K562 (cell line): ENCODE data around the gene ATP2A3.

Experiments used
- BACH1 ChIP-seq: fragments of 200-800 bp; sonication (Bioruptor generic); IDR thresholded peaks from 2 replicates; pipeline ENCODE4 v1.6.1; 2016; ENCODE audit warnings: missing genetic modification characterization, missing compliant biosample characterization
- RCOR1 ChIP-seq, 2 experiments: IDR thresholded peaks; 2 replicates each; pipeline ENCODE4 v1.6.1; 2012; ENCODE audit warnings: low read depth in 2 of 2, low read length in 2 of 2, borderline replicate concordance in 1 of 2, improper control_type of control experiment in 1 of 2
- ZBTB7A ChIP-seq: IDR thresholded peaks from 2 replicates; pipeline ENCODE4 v1.6.1; 2011; ENCODE audit warnings: low read depth, mild to moderate bottlenecking, low read length, moderate library complexity, borderline replicate concordance; ENCODE audit not compliant: control insufficient read depth
- ZNF217 ChIP-seq: sonication (generic); formaldehyde crosslinking; IDR thresholded peaks from 2 replicates; pipeline ENCODE4 v1.8.0; 2022; ENCODE audit warnings: mild to moderate bottlenecking, missing genetic modification reagents
- ZZZ3 ChIP-seq: fragments of 450-650 bp; IDR thresholded peaks from 2 replicates; pipeline ENCODE4 v1.6.1; 2016; ENCODE audit warnings: antibody characterized with exemption, mild to moderate bottlenecking, moderate library complexity
- TF ChIP-seq, protein P1 (sequence below): sonication (generic); formaldehyde crosslinking; IDR thresholded peaks from 2 replicates; pipeline ENCODE4 v1.8.1; 2023; ENCODE audit warnings: mild to moderate bottlenecking, missing genetic modification reagents
- TF ChIP-seq, protein P2 (sequence below): sonication (generic); formaldehyde crosslinking; IDR thresholded peaks from 2 replicates; pipeline ENCODE4 v1.9.0; 2022; ENCODE audit warnings: mild to moderate bottlenecking, missing genetic modification reagents

DNA sequence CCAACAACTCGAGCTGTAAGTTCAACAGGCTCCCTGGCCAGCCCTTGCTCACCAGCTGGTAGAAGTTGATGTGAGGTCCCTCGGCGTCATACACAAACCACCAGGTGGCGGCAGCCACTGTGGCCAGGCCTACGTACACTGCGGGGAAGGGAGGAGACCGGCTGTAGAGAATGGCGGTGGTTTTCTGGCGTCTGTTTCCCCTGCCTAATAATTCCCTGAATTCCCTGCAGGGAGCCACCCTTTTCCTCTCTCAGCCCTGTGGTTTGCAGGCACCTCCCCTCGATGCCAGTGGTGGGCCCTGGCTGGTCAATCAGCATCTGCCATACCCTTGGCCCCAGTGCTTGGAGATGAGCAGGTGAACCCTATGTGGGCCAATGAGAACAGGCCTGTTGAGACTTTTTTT, 29.1 kb downstream of the ATP2A3 start:
- TF ChIP-seq ZBTB7A: no peak
- TF ChIP-seq, protein P1, sequence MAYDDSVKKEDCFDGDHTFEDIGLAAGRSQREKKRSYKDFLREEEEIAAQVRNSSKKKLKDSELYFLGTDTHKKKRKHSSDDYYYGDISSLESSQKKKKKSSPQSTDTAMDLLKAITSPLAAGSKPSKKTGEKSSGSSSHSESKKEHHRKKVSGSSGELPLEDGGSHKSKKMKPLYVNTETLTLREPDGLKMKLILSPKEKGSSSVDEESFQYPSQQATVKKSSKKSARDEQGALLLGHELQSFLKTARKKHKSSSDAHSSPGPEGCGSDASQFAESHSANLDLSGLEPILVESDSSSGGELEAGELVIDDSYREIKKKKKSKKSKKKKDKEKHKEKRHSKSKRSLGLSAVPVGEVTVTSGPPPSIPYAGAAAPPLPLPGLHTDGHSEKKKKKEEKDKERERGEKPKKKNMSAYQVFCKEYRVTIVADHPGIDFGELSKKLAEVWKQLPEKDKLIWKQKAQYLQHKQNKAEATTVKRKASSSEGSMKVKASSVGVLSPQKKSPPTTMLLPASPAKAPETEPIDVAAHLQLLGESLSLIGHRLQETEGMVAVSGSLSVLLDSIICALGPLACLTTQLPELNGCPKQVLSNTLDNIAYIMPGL (CRISPR knock-in tag): no peak
- TF ChIP-seq, protein P2, sequence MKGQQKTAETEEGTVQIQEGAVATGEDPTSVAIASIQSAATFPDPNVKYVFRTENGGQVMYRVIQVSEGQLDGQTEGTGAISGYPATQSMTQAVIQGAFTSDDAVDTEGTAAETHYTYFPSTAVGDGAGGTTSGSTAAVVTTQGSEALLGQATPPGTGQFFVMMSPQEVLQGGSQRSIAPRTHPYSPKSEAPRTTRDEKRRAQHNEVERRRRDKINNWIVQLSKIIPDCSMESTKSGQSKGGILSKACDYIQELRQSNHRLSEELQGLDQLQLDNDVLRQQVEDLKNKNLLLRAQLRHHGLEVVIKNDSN: no peak
- no peak for TF ChIP-seq ZNF217
- TF ChIP-seq RCOR1 (IDR thresholded peaks at IDR 0.05; ENCODE audit: borderline replicate concordance in 1 of 2, low read depth in 2 of 2, low read length in 2 of 2): no peak
- TF ChIP-seq ZZZ3: no peak
- no peak for TF ChIP-seq BACH1 (tag)
